Gastroesophageal sphincter (tissue), 2 donors: ENCODE data around the gene PSMB5.

Source experiments
- EP300 ChIP-seq: sonication (generic); formaldehyde crosslinking; IDR thresholded peaks from one replicate; pipeline ENCODE4 v1.6.1; 2017; ENCODE audit warnings: antibody characterized with exemption, mild to moderate bottlenecking
- POLR2A ChIP-seq, 2 donors: fragments of 450-650 bp; IDR thresholded peaks; one replicate each; pipeline ENCODE4 v1.6.1; 2017; ENCODE audit warnings: antibody characterized with exemption in 2 of 2, mild to moderate bottlenecking in 2 of 2, moderate library complexity in 1 of 2
- POLR2AphosphoS5 ChIP-seq: sonication (generic); formaldehyde crosslinking; IDR thresholded peaks from one replicate; pipeline ENCODE4 v1.6.1; 2017; ENCODE audit warnings: antibody characterized with exemption

DNA sequence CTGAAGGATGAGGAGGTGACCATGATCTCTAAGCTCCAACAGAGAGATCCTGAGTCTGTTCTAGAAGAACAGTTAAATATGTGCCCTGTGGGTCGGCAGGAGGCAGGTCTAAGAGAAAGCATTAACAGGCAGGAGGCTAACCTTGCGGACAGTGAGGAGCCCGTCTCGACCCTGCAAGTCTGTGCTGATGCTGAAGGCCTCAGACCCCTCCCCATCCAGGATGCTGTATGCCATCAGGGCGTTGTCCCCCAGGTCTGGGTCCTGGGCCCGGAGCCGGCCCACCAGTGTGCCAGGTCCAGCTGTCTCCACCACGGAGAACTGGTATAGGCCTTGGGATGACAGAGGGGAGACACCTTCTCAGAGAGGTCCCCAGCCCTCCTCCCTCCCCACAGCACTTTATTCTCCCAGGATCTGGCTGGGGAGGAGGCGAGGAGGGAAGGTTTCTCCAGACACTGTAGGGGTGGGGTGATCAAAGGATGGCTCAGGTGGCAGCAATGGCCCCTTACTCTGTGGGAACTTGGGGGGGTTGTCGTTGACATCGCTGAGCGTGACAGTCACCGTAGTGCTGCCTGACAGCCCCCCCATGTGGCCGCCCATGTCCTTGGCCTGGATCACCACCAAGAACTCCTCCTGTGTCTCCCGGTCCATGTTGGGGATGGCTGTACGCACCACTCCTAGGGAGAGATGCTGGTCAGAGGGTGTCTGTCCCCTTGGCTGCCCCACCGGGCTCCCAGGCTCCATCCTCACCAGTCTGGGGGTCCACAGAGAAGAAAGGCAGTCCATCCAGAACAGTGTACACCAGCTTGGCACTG is 19.5 kb upstream of the PSMB5 start:
- TF ChIP-seq POLR2A (IDR thresholded peaks at IDR 0.05): no peak
- TF ChIP-seq POLR2AphosphoS5: no peak
- no peak for TF ChIP-seq EP300
